SK-N-SH (cell line): ENCODE measurements around the gene AOC1. TPM values are rescaled to one million over a fixed set of nuclear protein-coding genes. Genes with fewer than 3 reads are reported as not detected.

Experiments used
- CTCF ChIA-PET: fragments of 300-600, 350-600 bp; formaldehyde crosslinking; extraction: SDS; loops from one replicate; lab custom pipeline; 2021; lab: Yijun Ruan, JAX
- POLR2A ChIA-PET: fragments of 350-600 bp; sonication (Branson Sonifier 250); formaldehyde crosslinking; extraction: SDS; loops from one replicate; lab custom pipeline; 2020; ENCODE audit warnings: antibody characterized with exemption, inconsistent platforms; lab: Yijun Ruan, JAX
- DNase-seq: peaks from one replicate; pipeline ENCODE4 v3.0.0; 2012
- H2AFZ ChIP-seq: fragments of 200-600 bp; sonication (generic); 2 replicates; pipeline ENCODE4 v1.8.1; 2016; ENCODE audit warnings: antibody characterized with exemption, mild to moderate bottlenecking, low read depth
- H3F3A ChIP-seq: fragments of 200-600 bp; sonication (generic); replicated peaks from 2 replicates; pipeline ENCODE3; 2016; ENCODE audit warnings: antibody characterized with exemption, mild to moderate bottlenecking; ENCODE audit not compliant: insufficient read depth
- H3K27ac ChIP-seq, 2 experiments: fragments of 200-500 bp in 1 of 2; fragments of 200-600 bp in 1 of 2; sonication (Bioruptor generic) in 1 of 2; sonication (generic), shearing (Covaris generic) in 1 of 2; 2 replicates each; pipeline versions ENCODE4 v1.5.1 to v1.6.1; 2014 to 2016; ENCODE audit warnings: low read depth in 2 of 2, inconsistent platforms in 1 of 2, low read length in 1 of 2, mild to moderate bottlenecking in 1 of 2, mixed read lengths in 1 of 2
- H3K27me3 ChIP-seq: fragments of 200-600 bp; sonication (generic), shearing (Covaris generic); 2 replicates; pipeline ENCODE4 v1.6.1; 2016; ENCODE audit warnings: mixed run types; ENCODE audit not compliant: insufficient read depth
- H3K36me3 ChIP-seq, 2 experiments: fragments of 200-500 bp in 1 of 2; fragments of 200-600 bp in 1 of 2; sonication (Bioruptor generic) in 1 of 2; sonication (generic) in 1 of 2; replicated peaks in 1 of 2; 2 replicates each; pipeline versions ENCODE3 to v1.5.1; 2014 to 2016; ENCODE audit warnings: low read length in 1 of 2, mild to moderate bottlenecking in 1 of 2; ENCODE audit not compliant: insufficient read depth in 2 of 2, control insufficient read depth in 1 of 2
- H3K4me1 ChIP-seq, 2 experiments: fragments of 200-500 bp in 1 of 2; fragments of 200-600 bp in 1 of 2; sonication (Bioruptor generic) in 1 of 2; sonication (generic), shearing (Covaris generic) in 1 of 2; 2 replicates each; pipeline versions ENCODE4 v1.5.1 to v1.6.1; 2014 to 2016; ENCODE audit warnings: low read depth in 1 of 2, low read length in 1 of 2, mixed run types in 1 of 2; ENCODE audit not compliant: insufficient read depth in 2 of 2, control insufficient read depth in 1 of 2
- H3K4me2 ChIP-seq: fragments of 200-600 bp; sonication (generic), shearing (Covaris generic); 2 replicates; pipeline ENCODE4 v1.6.1; 2017; ENCODE audit warnings: mixed run types
- H3K4me3 ChIP-seq, 2 experiments: fragments of 200-500 bp in 1 of 2; fragments of 200-600 bp in 1 of 2; sonication (Bioruptor generic) in 1 of 2; sonication (generic), shearing (Covaris generic) in 1 of 2; 2 replicates each; pipeline versions ENCODE4 v1.5.1 to v1.8.1; 2014 to 2016; ENCODE audit warnings: low read depth in 2 of 2, inconsistent platforms in 1 of 2, low read length in 1 of 2, mild to moderate bottlenecking in 1 of 2, mixed read lengths in 1 of 2, moderate library complexity in 1 of 2
- H3K79me2 ChIP-seq: fragments of 200-600 bp; sonication (generic); 2 replicates; pipeline ENCODE4 v1.8.1; 2017; ENCODE audit warnings: mild to moderate bottlenecking; ENCODE audit not compliant: insufficient read depth
- H3K9ac ChIP-seq: fragments of 200-600 bp; sonication (generic); 2 replicates; pipeline ENCODE4 v1.6.1; 2017; ENCODE audit warnings: mixed run types
- H3K9me2 ChIP-seq: fragments of 200-600 bp; sonication (generic); 2 replicates; pipeline ENCODE4 v1.6.1; 2017; ENCODE audit warnings: mixed run types
- H3K9me3 ChIP-seq: fragments of 200-600 bp; sonication (generic); 2 replicates; pipeline ENCODE4 v1.6.1; 2017; ENCODE audit warnings: mixed run types, mild to moderate bottlenecking, moderate library complexity
- H4K20me1 ChIP-seq: fragments of 200-600 bp; sonication (generic); 2 replicates; pipeline ENCODE4 v1.6.1; 2017; ENCODE audit warnings: mild to moderate bottlenecking, mixed run types; ENCODE audit not compliant: insufficient read depth
- CHD2 ChIP-seq: fragments of 150-350 bp; IDR thresholded peaks from 2 replicates; pipeline ENCODE4 v1.6.1; 2018; ENCODE audit warnings: low read length; ENCODE audit not compliant: partially characterized antibody
- EP300 ChIP-seq, 2 experiments: IDR thresholded peaks; 2 replicates each; pipeline versions ENCODE4 v1.4.0 to v1.6.1; 2012; ENCODE audit warnings: borderline replicate concordance in 1 of 2, low read depth in 1 of 2, low read length in 1 of 2
- FOXJ3 ChIP-seq: sonication (generic); formaldehyde crosslinking; IDR thresholded peaks from 2 replicates; pipeline ENCODE4 v1.5.1; 2020; ENCODE audit warnings: mild to moderate bottlenecking, missing genetic modification reagents
- GABPA ChIP-seq: IDR thresholded peaks from 2 replicates; pipeline ENCODE4 v1.4.0; 2012; ENCODE audit warnings: low read depth, mild to moderate bottlenecking
- RCOR1 ChIP-seq: fragments of 150-350 bp; IDR thresholded peaks from 2 replicates; pipeline ENCODE4 v1.6.1; 2017; ENCODE audit warnings: antibody characterized with exemption, low read length
- RXRA ChIP-seq: IDR thresholded peaks from 2 replicates; pipeline ENCODE4 v1.4.0; 2012; ENCODE audit warnings: low read depth, mild to moderate bottlenecking, borderline replicate concordance
- TAF1 ChIP-seq: IDR thresholded peaks from 2 replicates; pipeline ENCODE4 v1.6.1; 2012; ENCODE audit warnings: low read depth, mild to moderate bottlenecking, low read length, moderate library complexity, borderline replicate concordance
- TCF12 ChIP-seq: IDR thresholded peaks from 2 replicates; pipeline ENCODE4 v1.4.0; 2012
- YY1 ChIP-seq: IDR thresholded peaks from 2 replicates; pipeline ENCODE4 v1.4.0; 2012; ENCODE audit warnings: low read depth, mild to moderate bottlenecking
- WGBS: methylation state at CpG from one replicate; pipeline ENCODE4 v1.1.6; 2017; ENCODE audit warnings: low lambda C conversion rate; 5-methylcytosine and 5-hydroxymethylcytosine counted together
- polyA plus RNA-seq, 3 experiments: library from polyadenylated mRNA; depleted of rRNA; stranded (reverse); fragments of >200 nt; gene quantifications; 2 replicates each; pipeline ENCODE4 v1.2.3, GENCODE V29; 2012

AOC1 gene
- polyA plus RNA-seq, 1 of the 3 experiments (the other 2 are of a cell fraction), result not detected

GRCh38 chr7:150828384-150828783 is 23.9 kb upstream of the AOC1 start:
- TF ChIP-seq FOXJ3 (CRISPR knock-in tag), result no peak
- POLR2A ChIA-PET, result no interaction called here

GRCh38 chr7:150829426-150829825 is 22.9 kb upstream of the AOC1 start:
- no peak for DNase-seq
- TF ChIP-seq RXRA, result no peak
- no peak for TF ChIP-seq YY1
- no peak for TF ChIP-seq GABPA
- no peak for TF ChIP-seq TCF12
- TF ChIP-seq EP300 (IDR thresholded peaks at IDR 0.05; ENCODE audit: borderline replicate concordance in 1 of 2, low read depth in 1 of 2, low read length in 1 of 2), result no peak
- H3K4me1 ChIP-seq, result no peaks in the 10 kb centered on the region; a peak in 1 of 4 replicates
- no peak overlapping the region for H3K4me3 ChIP-seq
- H3K36me3 ChIP-seq, result no peaks in the 10 kb centered on the region
- no peak overlapping the region for H3K4me2 ChIP-seq
- no peak overlapping the region for H3K9ac ChIP-seq
- CTCF ChIA-PET, result interaction anchor here (1.3 kb wide), 1 partner anchor 69 kb away, joined by 5 read pairs; no protein-coding TSS in a partner anchor
- no peaks in the 10 kb centered on the region for H4K20me1 ChIP-seq
- POLR2A ChIA-PET, result no interaction called here
- WGBS, result 29% methylated on average over 1 of the region's 1 CpG
- H3K9me2 ChIP-seq, result no peaks in the 10 kb centered on the region
- H3K27ac ChIP-seq, result no peak overlapping the region
- H2AFZ ChIP-seq, result no peak overlapping the region
- no peaks in the 10 kb centered on the region for H3F3A ChIP-seq
- H3K9me3 ChIP-seq, result no peaks in the 10 kb centered on the region
- no peaks in the 10 kb centered on the region for H3K79me2 ChIP-seq
- no peaks in the 10 kb centered on the region for H3K27me3 ChIP-seq

More at GRCh38 chr7:150828384-150828783, 23.9 kb upstream of the AOC1 start:
- Histone ChIP-seq H3K9ac (no peak overlapping the region), H3K4me2 (no peak overlapping the region), H3K4me1 (no peaks in the 10 kb centered on the region; a peak in 1 of 4 replicates), H3K4me3 (no peak overlapping the region), H3K27ac (no peak overlapping the region), H3K9me2 (no peaks in the 10 kb centered on the region), H3F3A (no peaks in the 10 kb centered on the region), H3K79me2 (no peaks in the 10 kb centered on the region), H3K36me3 (no peaks in the 10 kb centered on the region), H2AFZ (no peak overlapping the region), H4K20me1 (no peaks in the 10 kb centered on the region), H3K9me3 (no peaks in the 10 kb centered on the region), H3K27me3 (no peaks in the 10 kb centered on the region)
- DNase-seq, result no peak
- CTCF ChIA-PET, result no interaction called here
- WGBS, result 34% methylated on average over 2 of the region's 2 CpGs

- Histone ChIP-seq H3F3A (no peaks in the 10 kb centered on the region), H3K36me3 (no peaks in the 10 kb centered on the region), H3K4me3 (no peak overlapping the region), H4K20me1 (no peaks in the 10 kb centered on the region), H3K27ac (no peak overlapping the region), H3K27me3 (no peaks in the 10 kb centered on the region), H3K4me1 (no peaks in the 10 kb centered on the region; a peak in 1 of 4 replicates), H3K9me2 (no peaks in the 10 kb centered on the region), H3K79me2 (no peaks in the 10 kb centered on the region), H3K9me3 (no peaks in the 10 kb centered on the region), H3K4me2 (no peak overlapping the region), H2AFZ (no peak overlapping the region), H3K9ac (no peak overlapping the region)
- TF ChIP-seq CHD2, result no peak
- TF ChIP-seq RCOR1, result no peak
- TF ChIP-seq TAF1, result no peak
- 27% methylated on average over 1 of the region's 1 CpG for WGBS
- ChIA-PET POLR2A (no interaction called here), CTCF (no interaction called here)
- no peak for DNase-seq
Observed at GRCh38 chr7:150830937-150831336, 21.4 kb upstream of the AOC1 start.
